Measurements from ENCODE around the gene TULP4.
"Not testable (repeated sequence)": the region's sequence is repeated elsewhere in the genome, so short reads cannot be mapped to it uniquely, and the experiment has no call there.

The TULP4 gene

DNA sequence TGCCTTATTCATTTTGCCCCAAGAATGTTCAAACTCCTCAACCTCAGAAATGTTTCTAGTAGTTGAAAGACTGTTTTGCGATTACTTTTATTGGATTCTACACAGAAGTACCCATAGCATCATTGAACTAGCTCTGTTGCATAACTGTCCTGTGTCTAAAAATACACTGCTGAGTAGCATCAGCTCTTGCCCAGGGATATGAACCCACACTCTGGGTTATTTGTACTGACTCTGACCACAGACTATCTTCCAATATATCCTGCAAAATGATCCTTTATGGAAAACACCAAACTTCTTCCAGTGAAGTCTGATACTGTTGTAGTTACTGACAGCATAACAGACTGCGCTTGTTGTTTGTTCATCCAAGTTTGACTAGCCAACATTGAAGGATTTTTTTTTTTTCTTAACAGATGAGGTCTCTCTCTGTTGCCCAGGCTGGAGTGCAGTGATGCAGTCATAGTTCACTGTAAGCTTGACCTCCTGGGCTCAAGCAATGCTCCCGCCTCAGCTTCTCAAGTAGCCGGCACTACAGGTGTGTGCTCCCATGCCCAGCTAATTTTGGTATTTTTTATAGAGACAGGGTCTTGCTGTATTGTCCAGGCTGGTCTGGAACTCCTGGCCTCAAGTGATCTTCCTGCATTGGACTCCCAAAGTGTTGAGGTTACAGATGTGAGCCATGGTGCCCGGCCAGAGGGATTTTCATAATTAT lies 49.9 kb downstream of the TULP4 start:
- no peak for DNase-seq

DNA sequence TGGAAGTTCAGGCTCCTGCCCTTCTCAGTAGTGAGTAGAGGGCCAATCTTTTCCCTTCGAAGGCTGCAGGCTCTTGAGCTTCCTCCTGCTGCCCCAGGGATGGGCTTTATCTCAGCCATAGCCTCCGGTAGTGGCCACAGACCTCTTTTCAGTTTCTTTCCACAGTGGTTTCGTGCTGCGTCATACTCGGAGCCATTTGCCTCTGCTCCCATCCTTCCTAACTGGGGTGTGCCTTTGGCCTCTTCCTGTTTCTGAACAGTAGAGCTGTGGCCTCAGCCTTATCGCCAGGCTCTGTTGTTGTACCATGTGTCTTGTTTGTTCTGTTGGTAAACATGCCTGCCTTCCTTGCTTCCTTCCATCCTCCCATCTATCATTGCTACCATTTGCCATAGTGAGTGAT lies 54.1 kb downstream of the TULP4 start:
- no peak for DNase-seq

DNA sequence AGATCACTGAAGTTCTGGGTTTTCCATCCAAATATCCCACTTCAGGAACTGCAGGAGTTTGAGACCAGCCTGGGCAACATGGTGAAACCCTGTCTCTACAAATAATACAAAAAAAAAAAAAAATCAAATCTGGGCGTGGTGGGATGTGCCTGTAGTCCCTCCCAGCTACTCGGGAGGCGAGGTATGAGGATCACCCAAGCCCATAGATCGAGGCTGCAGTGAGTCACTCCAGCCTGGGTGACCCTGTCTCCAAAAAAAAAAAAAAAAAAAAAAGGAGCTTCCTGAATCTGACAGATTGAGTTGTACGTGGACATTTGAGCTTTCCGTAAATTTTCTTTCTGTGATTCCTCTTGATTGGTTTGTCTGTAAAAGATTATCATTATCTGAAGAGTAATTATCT lies 55.6 kb downstream of the TULP4 start:
- no peak for DNase-seq

DNA sequence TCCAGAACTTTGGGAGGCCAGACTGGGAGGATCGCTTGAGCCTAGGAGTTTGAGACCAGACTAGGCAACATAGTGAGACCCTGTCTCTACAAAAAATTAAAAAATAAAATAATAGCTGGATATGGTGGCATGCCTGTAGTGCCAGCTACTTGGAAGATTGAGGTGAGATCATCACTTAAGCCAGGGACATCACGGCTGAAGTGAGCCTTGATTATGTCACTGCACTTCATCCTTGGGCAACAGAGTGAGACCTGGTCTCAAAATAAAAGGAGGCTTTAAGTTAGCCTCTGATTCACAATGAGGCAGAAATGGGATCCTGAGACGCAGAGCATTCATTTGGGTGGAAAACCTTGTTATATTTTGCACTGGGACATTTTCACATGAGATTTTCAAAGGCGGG lies 57.0 kb downstream of the TULP4 start:
- no peak for DNase-seq

DNA sequence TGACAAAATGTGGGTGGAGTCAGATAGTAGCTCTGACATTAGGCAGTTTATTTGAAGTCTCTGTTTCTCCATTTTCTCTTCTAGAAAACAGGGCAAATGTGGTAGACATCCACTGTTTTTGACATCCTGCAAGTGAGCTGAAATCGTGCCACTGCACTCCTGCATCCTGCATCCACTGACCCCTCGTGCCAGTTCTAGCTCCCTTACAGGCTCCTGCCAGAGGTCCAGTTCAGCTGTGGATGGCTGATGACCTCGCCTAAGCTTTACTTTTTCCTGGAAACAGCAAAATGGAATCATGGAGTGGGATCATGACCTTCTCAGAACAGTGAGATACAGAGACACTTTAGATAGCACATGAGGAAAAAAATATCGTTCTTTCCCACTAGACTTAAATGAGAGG lies 58.5 kb downstream of the TULP4 start:
- DNase-seq: no peak

DNA sequence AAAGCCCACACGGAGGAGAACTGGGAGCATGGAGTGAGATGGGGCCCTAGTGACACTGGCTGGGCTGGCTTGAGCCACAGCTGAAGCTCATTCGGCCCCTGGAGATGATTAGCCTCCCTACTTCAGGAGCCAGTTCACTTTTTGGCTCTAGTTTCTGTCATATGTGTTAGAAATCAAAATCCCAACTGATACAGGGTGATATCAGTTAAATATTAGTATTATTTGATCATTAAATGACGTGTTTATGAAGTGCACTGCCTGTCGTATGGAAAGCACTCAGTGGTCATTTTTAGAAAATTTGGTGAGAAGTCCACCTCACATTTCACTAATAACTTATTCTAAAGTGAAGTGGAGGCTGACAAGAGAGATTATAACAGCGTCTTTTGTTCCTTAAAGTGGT lies 59.0 kb downstream of the TULP4 start:
- no peak for DNase-seq

DNA sequence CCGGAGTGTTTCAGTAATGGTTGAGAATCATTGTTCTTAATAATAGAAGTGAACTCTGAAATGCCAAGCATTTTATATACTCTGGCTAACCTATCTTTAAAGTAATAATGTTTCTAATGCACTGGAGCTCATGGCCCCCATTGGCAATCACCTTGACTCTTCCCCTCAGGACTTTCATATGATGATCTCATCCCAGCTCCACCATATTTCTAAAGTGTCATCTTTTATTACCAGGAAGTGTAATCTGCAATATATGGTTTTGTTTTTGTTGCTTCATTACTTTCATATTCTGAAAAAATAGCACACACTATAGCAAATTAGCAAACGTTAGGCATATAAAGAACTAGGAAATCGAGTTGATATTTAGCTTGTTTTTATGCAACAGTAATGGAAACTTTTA lies 60.3 kb downstream of the TULP4 start:
- no peak for DNase-seq

DNA sequence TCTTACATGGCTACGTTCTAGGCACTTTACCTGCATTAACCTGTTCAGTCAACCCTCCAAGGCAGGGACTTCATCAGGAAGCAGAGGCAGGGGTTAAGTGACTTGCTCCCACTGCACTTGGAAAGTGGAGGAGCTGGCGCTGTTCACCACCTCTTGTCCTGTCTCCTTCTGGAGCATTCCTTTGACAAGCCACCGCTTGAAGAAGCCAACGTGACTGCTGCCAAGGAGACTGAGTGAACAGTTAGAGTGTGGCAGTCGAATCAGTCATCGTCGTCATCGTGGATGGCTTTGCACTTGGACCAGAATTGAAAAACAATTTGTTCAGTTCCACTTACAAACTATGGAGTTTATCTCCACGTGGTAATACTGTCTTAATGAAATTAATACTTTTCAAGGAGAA lies 60.9 kb downstream of the TULP4 start:
- no peak for DNase-seq

DNA sequence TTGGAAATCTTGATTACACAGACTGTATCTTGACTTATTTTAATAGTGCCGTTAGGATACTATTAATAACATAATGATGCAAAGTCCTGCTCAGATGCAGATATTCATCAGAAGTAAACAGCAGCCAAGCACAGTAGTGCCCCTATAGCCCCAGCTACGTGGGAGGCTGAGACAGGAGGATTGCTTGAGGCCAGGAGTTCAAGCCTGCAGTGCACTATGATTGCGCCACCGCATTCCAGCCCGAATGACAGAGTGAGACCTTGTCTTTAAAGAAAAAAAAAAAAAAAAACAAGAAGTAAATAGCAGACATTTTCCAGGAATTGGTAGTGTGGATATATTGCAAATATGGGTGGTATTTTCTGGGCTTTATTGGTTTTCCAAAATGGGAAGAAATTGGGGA lies 61.8 kb downstream of the TULP4 start:
- no peak for DNase-seq

DNA sequence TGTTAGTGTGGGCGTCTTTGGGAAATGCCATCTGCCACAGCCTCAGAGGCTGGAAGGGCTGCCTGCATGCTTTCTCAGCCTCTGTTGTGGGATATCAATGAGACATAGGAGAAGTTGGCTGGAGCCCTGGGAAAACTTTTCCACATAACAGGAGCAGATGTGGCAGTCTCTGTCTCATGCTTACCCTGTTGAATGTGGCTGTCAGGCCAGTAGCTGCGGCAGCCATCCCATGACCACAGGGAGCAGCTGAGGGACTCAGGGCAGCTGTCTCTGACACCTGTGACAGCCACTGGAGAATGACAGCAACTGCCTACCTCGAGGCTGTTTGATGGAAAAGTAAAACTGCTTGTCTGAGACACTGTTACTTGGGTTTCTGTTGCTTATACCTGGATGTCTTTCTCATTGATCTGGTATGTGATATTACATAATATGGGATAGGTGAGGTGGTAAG lies 64.4 kb downstream of the TULP4 start:
- no peak for DNase-seq

DNA sequence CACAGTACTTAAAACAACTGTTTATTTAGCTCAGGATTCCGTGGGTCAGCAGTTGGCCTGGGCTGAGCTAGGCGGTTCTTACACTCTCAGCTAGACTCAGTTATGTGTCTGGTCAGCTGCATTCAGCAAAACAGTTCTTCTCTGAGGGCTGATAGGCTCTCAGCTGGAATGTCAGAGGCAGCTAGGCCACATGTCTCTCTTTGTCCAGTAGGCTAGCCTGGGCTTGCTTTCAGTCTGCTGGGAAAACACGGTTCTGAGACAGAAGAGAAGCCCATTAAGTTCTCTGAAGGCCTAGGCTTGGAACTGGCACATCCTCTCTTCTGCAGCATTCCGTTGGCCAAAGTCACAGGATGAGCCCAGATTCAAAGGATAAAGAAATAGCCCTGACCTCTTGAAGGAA lies 65.6 kb downstream of the TULP4 start:
- no peak for DNase-seq

DNA sequence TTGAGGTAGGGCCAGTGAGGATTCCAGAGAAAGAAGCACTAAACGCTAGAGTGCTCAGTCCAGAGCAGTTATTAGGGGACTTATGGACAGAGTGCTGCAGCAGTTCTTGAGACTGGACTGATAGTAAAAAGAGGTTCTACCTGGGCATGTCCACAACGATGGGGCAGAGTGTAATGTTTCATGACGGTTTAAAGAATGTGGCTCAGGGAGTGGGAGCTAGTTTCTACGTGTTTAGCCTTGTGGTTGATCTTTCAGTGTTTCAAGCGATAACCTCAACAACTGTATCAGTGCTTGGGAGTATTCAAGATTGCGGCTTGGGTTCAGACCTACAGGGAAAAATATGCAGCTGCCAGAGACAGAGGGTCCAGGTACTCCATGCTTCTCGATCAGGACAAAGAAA lies 67.1 kb downstream of the TULP4 start:
- no peak for DNase-seq

DNA sequence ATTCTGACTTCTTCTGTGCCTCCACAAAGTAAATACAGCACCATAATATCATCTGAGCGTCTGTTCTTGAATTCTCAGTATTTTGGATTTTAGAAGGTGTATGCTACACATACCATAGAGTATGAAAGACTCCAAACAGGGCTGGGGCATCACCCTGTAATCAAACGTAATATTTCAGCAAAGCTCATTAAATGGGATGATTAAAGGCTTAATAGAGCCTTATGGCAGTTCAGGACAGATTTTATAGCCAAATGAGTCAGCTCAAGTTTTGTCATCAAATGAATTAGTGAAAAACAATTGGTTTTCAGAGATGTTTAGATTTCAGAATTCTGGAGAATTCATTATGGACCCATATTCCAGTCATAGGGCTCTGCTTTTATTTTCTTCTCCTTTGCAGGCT lies 68.9 kb downstream of the TULP4 start:
- no peak for DNase-seq

DNA sequence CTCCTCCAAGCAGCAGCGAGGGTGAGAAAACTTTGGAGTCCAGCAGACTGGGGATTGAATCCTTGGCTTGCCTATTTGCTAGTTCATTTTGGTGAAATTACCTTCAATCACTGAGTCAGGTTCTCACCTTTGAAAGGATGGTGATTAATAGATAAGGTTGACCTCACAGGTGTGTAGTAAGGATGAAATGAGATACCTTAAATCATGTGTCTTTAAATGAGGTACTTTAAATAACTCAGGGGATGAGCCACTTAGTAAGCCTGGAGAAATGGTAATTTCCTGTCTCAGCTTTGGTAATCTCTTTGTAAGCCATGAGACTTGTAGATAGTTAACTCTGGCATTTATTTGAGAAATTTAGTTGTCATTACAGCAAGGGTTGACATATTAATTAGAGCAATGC lies 70.2 kb downstream of the TULP4 start:
- DNase-seq: no peak

DNA sequence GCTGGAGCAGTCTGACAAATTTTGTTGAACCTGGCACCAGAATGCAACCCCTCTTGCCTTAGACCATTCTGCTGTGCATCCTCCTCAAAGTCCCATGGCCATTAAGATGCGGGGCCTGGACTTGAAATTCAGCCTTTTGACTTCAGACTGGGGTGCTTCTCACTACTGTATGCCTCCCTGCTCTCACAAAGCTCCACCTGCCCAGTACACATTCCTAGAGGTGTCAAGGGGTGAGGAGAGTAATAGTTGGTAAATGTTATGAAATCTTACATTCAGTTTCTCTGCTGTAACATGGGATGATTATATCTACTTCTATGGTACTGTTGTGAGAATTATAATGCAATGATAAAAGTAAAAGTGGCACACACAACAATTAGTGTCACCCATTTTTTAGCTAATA lies 70.8 kb downstream of the TULP4 start:
- no peak for DNase-seq

DNA sequence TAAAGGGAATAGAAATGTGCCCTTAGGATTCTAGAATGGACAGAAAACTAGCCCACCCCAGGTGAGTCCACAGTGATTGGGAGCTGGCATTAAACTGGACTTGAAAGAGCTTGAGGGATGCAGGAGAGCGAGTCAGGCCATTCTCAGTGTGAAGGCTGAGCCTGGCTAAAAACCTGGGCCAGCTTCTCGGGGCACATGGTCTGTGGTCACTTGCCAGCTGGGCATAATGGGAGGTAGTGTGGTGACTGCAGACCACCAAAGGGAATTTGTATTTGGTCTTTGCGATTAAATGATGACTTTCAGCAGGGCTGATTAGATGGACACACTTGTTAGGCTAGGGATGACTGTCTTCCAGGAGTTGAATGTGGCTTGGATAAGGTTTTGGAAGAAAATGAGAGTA lies 71.3 kb downstream of the TULP4 start:
- DNase-seq: no peak

DNA sequence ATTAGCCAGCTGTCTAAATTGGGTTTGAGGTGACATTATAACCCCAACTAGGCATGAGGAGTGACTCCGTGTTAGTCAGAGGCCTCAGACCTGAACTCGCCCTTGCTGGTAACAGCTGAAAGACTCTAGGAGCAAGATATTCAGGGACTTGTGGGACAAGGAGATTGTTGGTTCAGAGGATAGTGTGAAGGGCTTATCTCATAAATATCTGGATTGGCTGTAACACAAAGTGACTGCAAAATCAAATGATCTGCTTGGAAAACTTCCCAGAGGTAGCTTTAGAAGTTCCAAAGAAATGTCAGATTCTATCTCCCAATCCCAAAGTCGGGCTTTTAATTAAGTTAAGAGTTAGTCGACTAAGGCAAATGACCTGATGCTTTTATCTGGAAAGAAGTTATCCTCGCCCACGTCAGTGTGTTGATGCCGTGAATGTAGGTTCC lies 72.4 kb downstream of the TULP4 start:
- DNase-seq: no peak

DNA sequence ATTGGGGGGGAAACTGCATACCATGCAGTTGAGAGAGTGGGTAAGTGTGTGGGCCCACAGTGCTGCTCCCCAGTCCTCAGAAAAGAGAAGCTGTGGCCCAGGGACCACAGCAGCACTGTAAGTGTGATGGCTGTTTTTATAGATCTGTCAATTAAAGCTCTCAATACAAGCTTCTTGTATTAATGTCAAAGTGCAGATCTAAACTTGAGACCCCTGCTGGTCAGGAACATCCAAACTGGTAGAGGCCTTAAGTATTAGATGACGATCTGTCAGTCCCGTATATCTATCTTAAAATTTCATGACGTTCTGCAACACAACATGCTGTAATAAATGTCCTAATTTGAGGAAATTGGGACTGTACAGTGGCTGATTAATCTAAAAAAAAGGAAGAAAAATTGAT lies 74.8 kb downstream of the TULP4 start:
- no peak for DNase-seq

DNA sequence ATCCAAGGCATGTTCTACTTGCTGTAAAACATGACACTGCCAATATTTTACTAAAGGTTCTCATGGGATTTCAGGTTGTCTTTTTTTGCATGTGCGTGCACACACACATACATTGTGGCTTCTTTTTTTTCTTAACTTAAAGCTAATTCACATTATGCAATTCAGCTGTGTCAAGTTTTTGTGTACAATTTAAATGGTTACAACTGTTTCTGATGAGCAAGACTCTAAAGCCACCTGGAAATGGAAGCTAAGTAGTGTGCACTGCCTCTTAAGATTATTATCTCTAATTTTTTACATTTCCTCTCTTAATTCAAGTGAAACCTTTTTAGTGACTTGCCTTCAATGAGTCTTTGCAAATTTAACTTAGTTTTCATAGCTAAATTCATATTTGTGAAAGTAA lies 75.3 kb downstream of the TULP4 start:
- DNase-seq: no peak

DNA sequence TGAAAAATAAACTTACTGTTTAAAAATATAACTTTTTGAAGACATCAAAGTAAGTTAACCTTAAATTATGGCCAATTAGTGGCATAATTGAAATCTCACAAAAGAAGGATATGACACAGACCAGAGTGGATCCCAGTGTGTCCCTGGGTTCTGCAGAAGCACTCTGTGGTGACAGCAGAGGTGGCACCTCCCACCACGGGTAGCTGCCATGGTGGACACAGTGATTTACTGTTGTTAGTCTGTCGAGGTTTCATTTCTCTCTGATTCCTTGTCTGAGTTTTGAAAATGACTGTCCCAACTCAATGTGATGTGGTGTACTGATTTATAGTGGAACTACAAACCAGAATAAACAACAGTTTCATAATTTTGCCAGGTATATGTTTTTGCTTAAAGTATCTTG lies 76.5 kb downstream of the TULP4 start:
- no peak for DNase-seq

DNA sequence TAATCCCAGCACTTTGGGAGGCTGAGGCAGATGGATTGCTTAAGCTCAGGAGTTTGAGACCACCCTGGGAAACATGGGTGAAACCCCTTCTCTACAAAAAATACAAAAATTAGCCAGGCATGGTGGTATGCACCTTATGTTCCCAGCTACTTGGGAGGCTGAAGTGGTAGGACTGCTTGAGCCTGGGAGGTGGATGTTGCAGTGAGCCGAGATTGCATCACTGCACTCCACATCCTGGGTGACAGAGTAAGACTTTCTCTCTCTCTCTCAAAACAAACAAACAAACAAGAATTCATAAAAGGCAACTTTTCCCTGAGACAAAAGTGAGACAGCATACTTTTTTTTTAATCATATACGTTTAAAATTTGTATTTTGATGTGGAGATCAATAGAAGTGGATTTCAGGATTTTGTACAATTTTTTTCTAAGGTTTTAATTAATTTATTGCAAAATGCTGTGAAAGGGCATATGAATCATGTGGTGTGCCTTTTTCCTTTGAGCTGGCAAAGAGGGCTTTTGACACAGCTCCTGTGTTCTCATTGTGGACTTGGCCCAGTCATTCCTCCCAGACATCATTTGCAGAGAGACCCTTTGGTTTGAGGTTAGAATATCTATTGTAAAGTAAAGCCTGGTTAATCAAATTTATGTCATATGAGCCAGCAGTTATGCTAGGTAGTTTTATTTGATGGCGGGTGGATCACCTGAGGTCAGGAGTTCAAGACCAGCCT lies 77.1 kb downstream of the TULP4 start:
- no peak for DNase-seq

DNA sequence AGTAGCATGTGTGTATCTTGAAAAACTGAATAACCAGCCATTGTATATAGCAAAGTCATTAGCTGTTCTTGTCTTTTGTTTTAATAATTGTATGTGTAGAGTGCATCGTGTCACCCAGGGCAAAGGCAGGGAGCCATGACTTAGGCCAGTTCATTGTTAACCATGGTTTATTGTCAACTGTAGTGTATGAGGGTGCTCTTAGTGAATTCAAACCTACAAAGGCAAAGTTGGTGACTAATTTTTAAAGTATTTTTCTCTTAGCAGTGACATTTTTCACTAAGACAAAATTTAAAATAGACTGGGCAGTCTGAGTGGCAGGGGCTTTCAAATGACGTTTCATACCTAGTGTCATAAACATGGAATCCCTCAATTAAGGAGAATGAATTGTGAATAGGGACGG lies 79.0 kb downstream of the TULP4 start:
- no peak for DNase-seq

DNA sequence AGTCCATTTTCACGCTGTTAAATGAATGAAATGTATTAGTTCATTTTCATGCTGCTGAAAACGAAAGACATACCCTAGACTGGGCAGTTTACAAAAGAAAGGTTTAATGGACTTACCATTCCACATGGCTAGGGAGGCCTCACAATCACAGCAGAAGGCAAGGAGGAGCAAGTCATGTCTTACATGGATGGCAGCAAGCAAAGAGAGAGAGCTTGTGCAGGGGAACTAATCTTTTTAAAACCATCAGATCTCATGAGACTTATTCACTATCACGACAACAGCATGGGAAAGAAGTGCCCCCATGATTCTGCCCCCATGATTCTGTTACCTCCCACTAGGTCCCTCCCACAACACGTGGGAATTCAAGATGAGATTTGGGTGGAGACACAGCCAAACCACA lies 79.7 kb downstream of the TULP4 start:
- not testable (repeated sequence) for DNase-seq

DNA sequence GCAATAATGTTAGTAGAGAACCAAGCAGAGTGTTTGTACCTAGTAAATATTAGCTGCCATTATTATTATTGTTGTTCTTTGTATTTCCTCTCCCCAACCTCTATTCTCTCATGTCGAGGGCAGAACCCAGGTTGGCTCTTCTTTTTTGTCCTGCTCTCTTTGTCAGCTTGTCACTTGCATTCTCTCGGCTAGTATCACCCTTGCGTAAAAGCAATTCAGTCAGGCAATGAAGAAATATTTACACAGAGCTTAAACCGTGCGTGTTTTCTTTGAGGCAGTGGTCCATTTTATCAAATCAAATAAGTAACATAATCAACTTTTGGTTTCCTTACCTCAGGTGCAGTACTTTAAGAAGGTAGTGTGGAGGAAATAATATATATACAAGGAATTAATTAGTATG lies 83.9 kb downstream of the TULP4 start:
- no peak for DNase-seq

DNA sequence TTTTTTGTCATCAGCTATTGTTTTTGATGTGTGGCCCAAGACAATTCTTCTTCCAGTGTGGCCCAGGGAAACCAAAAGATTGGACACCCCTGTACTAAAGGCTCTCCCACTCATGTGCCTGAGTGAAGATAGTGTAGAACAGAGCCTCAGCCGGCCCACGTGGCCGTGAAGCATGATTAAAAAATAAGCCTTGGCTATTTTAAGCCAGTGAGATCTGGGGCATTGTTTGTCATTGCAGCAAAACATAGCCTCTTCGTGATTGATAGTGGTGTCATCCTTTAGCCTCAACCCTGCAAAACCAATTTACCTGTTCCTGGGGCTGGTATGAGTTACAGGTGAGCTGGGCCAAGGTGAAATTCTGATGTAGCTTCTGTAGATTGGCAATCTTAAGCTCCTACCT lies 85.3 kb downstream of the TULP4 start:
- no peak for DNase-seq
